Coronary artery (tissue), 2 donors: ENCODE data around the gene SREBF2.

ENCODE experiments used
- DNase-seq: peaks from one replicate; pipeline ENCODE4 v3.0.0-alpha.2; 2017; ENCODE audit warnings: low spot score
- H3K27ac ChIP-seq, 2 donors: fragments of 200-600 bp; sonication (generic); one replicate each; pipeline ENCODE4 v1.5.1; 2016 to 2019
- H3K4me3 ChIP-seq: fragments of 200-600 bp; sonication (generic); 2 replicates; pipeline ENCODE4 v1.5.1; 2016; ENCODE audit warnings: mild to moderate bottlenecking, moderate library complexity
- TF ChIP-seq, protein P1 (sequence below): fragments of 200-600 bp; sonication (generic); IDR thresholded peaks from one replicate; pipeline ENCODE4 v1.5.1; 2019; ENCODE audit warnings: antibody characterized with exemption

The SREBF2 gene

DNA sequence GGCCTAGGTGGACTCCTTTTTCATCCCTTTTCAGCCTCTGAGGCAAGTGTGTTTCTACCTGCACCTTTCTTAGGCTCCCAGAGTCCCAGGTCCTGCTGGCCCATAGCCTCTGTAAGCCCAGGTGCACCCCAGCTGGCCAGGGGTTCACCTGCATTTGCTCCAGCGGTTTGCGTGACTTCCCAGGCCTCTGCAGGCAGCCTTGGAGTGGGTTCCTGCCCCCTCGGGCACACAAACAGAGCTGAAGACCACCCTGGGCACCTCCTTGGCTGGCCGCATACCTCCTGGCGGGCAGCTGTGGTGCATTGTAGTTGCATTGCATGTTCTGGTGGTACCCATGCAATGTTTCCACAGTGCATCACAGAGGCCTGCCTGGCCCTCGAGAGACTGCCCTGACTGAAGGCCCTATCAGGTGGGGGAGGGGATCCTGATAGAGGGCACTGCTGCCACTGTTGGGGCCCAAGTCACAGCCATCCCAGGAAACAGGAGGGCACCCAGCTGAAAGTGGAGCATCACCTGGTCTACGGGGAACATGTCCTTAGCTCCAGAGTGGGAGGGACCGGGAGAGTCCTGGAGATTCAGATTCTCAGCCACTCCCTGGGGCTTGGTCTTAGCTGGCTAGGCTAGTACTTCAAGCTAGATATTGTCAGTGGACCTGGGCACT lies 67.9 kb downstream of the SREBF2 start:
- TF ChIP-seq, protein P1, sequence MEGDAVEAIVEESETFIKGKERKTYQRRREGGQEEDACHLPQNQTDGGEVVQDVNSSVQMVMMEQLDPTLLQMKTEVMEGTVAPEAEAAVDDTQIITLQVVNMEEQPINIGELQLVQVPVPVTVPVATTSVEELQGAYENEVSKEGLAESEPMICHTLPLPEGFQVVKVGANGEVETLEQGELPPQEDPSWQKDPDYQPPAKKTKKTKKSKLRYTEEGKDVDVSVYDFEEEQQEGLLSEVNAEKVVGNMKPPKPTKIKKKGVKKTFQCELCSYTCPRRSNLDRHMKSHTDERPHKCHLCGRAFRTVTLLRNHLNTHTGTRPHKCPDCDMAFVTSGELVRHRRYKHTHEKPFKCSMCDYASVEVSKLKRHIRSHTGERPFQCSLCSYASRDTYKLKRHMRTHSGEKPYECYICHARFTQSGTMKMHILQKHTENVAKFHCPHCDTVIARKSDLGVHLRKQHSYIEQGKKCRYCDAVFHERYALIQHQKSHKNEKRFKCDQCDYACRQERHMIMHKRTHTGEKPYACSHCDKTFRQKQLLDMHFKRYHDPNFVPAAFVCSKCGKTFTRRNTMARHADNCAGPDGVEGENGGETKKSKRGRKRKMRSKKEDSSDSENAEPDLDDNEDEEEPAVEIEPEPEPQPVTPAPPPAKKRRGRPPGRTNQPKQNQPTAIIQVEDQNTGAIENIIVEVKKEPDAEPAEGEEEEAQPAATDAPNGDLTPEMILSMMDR: no peak
- no peak overlapping the region for H3K27ac ChIP-seq
- DNase-seq: no peak
- H3K4me3 ChIP-seq: no peak overlapping the region

DNA sequence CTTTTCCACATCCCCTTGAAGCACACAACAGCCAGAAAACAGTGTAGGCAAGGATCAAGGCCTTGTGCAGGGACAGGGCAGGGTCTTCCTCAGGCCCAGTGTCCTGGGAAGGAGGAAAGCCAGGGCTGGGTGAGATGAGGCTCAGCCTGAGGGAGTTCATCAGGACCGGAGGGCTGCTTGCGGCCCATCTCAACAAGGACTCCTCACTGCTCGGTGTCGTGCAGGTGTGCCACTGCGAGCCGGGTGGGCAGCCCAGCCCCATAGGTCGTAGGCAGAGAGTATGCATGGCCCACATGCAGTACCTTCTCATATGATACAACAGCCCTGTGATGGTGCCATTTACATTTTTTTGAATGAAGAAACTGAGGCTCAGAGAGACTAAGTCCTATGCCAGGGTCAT lies 69.1 kb downstream of the SREBF2 start:
- TF ChIP-seq, protein P1: no peak
- no peak for DNase-seq
- Histone ChIP-seq H3K27ac (no peak overlapping the region), H3K4me3 (no peak overlapping the region)

DNA sequence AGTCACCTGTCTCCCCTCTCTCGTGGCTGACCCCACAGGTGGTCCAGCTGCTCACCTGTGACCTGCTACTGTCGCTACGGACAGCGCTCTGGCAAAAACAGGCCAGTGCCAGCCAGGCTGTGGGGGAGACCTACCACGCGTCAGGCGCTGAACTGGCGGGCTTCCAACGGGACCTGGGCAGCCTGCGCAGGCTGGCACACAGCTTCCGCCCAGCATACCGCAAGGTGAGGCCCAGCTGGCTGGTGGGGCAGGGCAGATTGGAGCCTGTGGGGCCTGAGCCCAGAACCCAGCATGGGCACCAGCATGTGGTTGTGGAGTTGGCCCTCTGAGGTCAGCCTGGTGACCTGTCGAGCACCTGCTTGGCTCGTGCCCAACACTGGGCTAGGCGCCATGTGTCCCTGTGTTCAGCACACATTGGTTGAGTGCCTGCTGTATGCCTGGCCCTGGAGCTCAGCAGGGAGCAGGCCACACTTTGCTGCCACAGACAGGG lies 70.1 kb downstream of the SREBF2 start:
- H3K4me3 ChIP-seq: no peak overlapping the region
- no peak overlapping the region for H3K27ac ChIP-seq
- TF ChIP-seq, protein P1: no peak
- DNase-seq: no peak

GRCh38 chr22:41904450-41905410 lies 71.8 kb downstream of the SREBF2 start:
- no peak for DNase-seq
- no peak overlapping the region for H3K4me3 ChIP-seq
- H3K27ac ChIP-seq: no peak overlapping the region
- TF ChIP-seq, protein P1: no peak

DNA sequence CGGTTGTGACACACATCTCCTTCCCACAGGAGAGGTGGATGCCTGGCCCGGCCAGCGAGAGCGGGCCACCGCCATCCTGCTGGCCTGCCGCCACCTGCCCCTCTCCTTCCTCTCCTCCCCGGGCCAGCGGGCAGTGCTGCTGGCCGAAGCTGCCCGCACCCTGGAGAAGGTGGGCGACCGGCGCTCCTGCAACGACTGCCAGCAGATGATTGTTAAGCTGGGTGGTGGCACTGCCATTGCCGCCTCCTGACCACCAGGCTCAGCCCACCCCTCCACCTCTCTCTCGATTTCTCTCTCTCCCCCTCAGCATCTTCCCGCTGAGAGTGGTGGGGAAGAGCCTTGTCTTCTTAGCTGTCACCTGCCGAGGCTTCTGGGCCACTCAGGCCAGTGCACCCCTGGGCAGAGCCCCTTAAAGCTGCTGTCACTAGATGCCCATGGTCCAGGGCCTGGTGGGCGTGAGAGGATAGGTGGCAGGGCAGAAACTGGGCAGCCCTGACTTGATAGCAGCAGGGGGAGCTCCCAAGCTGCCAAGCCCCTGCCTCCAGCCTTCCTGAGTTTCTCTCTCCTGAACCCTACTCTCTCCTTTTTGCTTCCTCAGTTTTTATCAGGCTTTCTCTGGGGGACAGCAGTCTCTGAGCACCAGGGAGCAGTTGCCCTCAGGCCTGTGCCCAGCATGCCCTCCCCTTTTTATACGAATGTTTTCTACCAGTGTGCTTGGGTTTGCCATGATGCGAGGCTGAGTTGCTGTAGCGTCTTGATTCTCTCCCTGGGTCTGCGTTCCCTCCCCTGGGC lies 72.7 kb downstream of the SREBF2 start:
- H3K4me3 ChIP-seq: no peak overlapping the region
- no peak for DNase-seq
- no peak overlapping the region for H3K27ac ChIP-seq
- TF ChIP-seq, protein P1: no peak

GRCh38 chr22:41906822-41907221 lies 73.9 kb downstream of the SREBF2 start:
- Histone ChIP-seq H3K27ac (no peak overlapping the region), H3K4me3 (no peak overlapping the region)
- no peak for DNase-seq
- TF ChIP-seq, protein P1: no peak
